OCI-LY1 (cell line): ENCODE measurements around the gene ZFPM1.

ENCODE experiments used
- H2AFZ ChIP-seq: fragments of 200-600 bp; sonication (generic), shearing (Covaris generic); 2 replicates; pipeline ENCODE4 v1.6.0; 2014; ENCODE audit warnings: antibody characterized with exemption, mild to moderate bottlenecking, low read length
- H3F3A ChIP-seq: fragments of 200-600 bp; sonication (generic), shearing (Covaris generic); 2 replicates; pipeline ENCODE4 v1.6.0; 2014; ENCODE audit warnings: mild to moderate bottlenecking, antibody characterized with exemption, low read length, moderate library complexity; ENCODE audit not compliant: insufficient read depth
- H3K27ac ChIP-seq: fragments of 200-600 bp; sonication (generic); 2 replicates; pipeline ENCODE4 v1.5.1; 2014; ENCODE audit warnings: low read length, mixed run types, mild to moderate bottlenecking, low read depth; ENCODE audit not compliant: poor library complexity, severe bottlenecking
- H3K27me3 ChIP-seq: fragments of 200-600 bp; sonication (generic); 2 replicates; pipeline ENCODE4 v1.6.0; 2014; ENCODE audit warnings: antibody characterized with exemption, mild to moderate bottlenecking, low read length, moderate library complexity; ENCODE audit not compliant: insufficient read depth
- H3K36me3 ChIP-seq: fragments of 200-600 bp; sonication (generic); 2 replicates; pipeline ENCODE4 v1.6.1; 2014; ENCODE audit warnings: mild to moderate bottlenecking, antibody characterized with exemption, low read length, moderate library complexity, mixed read lengths; ENCODE audit not compliant: insufficient read depth
- H3K4me1 ChIP-seq: fragments of 200-600 bp; sonication (generic); 2 replicates; pipeline ENCODE4 v1.5.1; 2014; ENCODE audit warnings: mild to moderate bottlenecking, low read length, moderate library complexity; ENCODE audit not compliant: insufficient read depth, severe bottlenecking
- H3K4me2 ChIP-seq: fragments of 200-600 bp; sonication (generic), shearing (Covaris generic); 2 replicates; pipeline ENCODE4 v1.6.1; 2014; ENCODE audit warnings: low read length
- H3K4me3 ChIP-seq: fragments of 200-600 bp; sonication (generic); 2 replicates; pipeline ENCODE4 v1.5.1; 2014; ENCODE audit warnings: low read length, low read depth, mild to moderate bottlenecking, mixed read lengths; ENCODE audit not compliant: poor library complexity, severe bottlenecking
- H3K79me2 ChIP-seq: fragments of 200-600 bp; shearing (Covaris generic); 2 replicates; pipeline ENCODE4 v1.6.1; 2016; ENCODE audit warnings: mixed run types, low read length, mixed read lengths; ENCODE audit not compliant: insufficient read depth
- H3K9ac ChIP-seq: fragments of 200-600 bp; sonication (generic), shearing (Covaris generic); 2 replicates; pipeline ENCODE4 v1.6.1; 2014; ENCODE audit warnings: mild to moderate bottlenecking, low read length, mixed read lengths
- H3K9me2 ChIP-seq: fragments of 200-600 bp; sonication (generic), shearing (Covaris generic); 2 replicates; pipeline ENCODE4 v1.6.1; 2014; ENCODE audit warnings: low read depth, mild to moderate bottlenecking, low read length, mixed read lengths
- H3K9me3 ChIP-seq: fragments of 200-600 bp; shearing (Covaris generic); 2 replicates; pipeline ENCODE4 v1.6.1; 2014; ENCODE audit warnings: low read length, mixed read lengths
- H4K20me1 ChIP-seq: fragments of 200-600 bp; sonication (generic), shearing (Covaris generic); 2 replicates; pipeline ENCODE4 v1.6.0; 2016; ENCODE audit warnings: mild to moderate bottlenecking, low read length; ENCODE audit not compliant: insufficient read depth
- EZH2 ChIP-seq: fragments of 200-600 bp; sonication (generic), shearing (Covaris generic); IDR thresholded peaks from 2 replicates; pipeline ENCODE4 v1.8.0; 2017; ENCODE audit warnings: borderline replicate concordance, mixed run types, mild to moderate bottlenecking, antibody characterized with exemption, low read length, moderate library complexity, mixed read lengths
- TF ChIP-seq, protein P1 (sequence below): fragments of 200-600 bp; sonication (generic), shearing (Covaris generic); IDR thresholded peaks from 2 replicates; pipeline ENCODE4 v1.5.1; 2017; ENCODE audit warnings: mild to moderate bottlenecking, antibody characterized with exemption, low read length, moderate library complexity, mixed read lengths

Gene ZFPM1

DNA sequence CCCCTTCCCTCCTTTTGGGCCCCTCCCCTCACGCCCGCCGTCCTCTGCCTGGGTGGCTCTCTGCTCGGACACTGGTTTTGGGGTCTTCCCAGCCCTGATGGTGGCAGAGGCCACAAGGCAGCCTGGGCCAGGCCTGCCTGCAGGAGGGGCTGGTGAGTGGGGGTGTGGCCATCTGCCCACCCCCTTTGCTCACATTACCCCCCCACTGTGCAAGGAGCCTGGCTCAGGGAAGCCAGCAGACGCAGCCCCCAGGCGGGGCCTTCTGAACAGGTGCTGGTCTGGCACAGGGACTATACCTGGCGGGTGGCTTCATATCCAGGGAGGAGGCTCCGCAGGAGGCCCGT is 10.7 kb upstream of the ZFPM1 start:
- H3F3A ChIP-seq: no peaks in the 10 kb centered on the region
- no peaks in the 10 kb centered on the region for H3K36me3 ChIP-seq
- no peak overlapping the region for H3K9ac ChIP-seq
- no peak overlapping the region for H2AFZ ChIP-seq
- no peaks in the 10 kb centered on the region for H3K79me2 ChIP-seq
- no peak overlapping the region for H3K4me2 ChIP-seq
- H4K20me1 ChIP-seq: no peaks in the 10 kb centered on the region
- H3K9me2 ChIP-seq: no peaks in the 10 kb centered on the region
- H3K9me3 ChIP-seq: no peaks in the 10 kb centered on the region
- TF ChIP-seq EZH2: no peak
- TF ChIP-seq, protein P1, sequence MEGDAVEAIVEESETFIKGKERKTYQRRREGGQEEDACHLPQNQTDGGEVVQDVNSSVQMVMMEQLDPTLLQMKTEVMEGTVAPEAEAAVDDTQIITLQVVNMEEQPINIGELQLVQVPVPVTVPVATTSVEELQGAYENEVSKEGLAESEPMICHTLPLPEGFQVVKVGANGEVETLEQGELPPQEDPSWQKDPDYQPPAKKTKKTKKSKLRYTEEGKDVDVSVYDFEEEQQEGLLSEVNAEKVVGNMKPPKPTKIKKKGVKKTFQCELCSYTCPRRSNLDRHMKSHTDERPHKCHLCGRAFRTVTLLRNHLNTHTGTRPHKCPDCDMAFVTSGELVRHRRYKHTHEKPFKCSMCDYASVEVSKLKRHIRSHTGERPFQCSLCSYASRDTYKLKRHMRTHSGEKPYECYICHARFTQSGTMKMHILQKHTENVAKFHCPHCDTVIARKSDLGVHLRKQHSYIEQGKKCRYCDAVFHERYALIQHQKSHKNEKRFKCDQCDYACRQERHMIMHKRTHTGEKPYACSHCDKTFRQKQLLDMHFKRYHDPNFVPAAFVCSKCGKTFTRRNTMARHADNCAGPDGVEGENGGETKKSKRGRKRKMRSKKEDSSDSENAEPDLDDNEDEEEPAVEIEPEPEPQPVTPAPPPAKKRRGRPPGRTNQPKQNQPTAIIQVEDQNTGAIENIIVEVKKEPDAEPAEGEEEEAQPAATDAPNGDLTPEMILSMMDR: no peak
- H3K4me1 ChIP-seq: no peaks in the 10 kb centered on the region
- peaks cover 7% of the 10 kb centered on the region; the same call in 1 of the 2 replicates for H3K27me3 ChIP-seq
- no peak overlapping the region for H3K27ac ChIP-seq
- no peak overlapping the region for H3K4me3 ChIP-seq

DNA sequence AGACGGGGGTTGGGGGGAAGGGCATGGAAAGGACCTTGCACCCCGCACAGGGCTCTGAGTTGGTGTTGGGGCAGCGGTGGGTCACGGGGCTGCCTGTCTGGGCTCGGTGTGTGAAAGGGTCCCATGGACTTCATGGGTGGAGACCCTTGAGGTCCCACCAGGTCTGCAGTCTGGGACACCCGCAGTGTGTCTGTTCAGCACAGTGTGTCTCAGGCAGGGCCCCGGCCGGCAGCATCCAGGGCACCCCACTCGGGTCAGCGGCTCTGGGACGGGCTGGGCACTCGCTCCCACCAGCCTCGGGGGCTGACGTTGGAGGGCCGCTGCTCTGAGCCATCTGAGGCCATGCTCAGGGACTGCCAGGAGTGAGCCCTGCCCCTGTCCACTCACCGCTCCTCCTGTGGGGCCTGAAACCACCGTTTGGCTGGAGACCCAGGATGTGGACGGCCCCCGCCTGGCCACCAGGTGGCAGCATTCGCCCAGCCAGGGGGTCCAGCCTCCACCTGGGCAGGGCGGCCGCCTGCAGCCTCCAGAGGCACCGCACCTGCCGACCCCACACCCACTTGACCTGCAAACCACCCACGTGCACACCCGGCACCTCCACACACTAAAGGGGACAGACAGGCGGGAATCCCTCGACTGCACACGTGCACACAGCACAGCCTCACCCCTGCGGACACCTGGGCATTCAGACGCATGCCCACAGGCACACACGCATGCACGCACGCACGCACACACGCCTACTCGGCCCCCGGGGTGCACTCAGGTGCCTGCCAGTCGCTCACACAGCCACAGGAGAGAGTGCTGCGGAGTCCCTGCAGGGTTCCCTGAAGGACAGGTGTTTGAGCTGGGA is 10.1 kb upstream of the ZFPM1 start:
- Histone ChIP-seq H3F3A (no peaks in the 10 kb centered on the region), H3K36me3 (no peaks in the 10 kb centered on the region), H3K4me1 (no peaks in the 10 kb centered on the region), H3K4me2 (no peak overlapping the region), H3K9me2 (no peaks in the 10 kb centered on the region), H3K27me3 (peaks cover 7% of the 10 kb centered on the region; the same call in 1 of the 2 replicates), H3K9me3 (no peaks in the 10 kb centered on the region), H3K79me2 (no peaks in the 10 kb centered on the region), H3K4me3 (no peak overlapping the region), H2AFZ (no peak overlapping the region), H4K20me1 (no peaks in the 10 kb centered on the region), H3K27ac (no peak overlapping the region), H3K9ac (no peak overlapping the region)
- TF ChIP-seq, protein P1: peak; percentile 85
- TF ChIP-seq EZH2: no peak

DNA sequence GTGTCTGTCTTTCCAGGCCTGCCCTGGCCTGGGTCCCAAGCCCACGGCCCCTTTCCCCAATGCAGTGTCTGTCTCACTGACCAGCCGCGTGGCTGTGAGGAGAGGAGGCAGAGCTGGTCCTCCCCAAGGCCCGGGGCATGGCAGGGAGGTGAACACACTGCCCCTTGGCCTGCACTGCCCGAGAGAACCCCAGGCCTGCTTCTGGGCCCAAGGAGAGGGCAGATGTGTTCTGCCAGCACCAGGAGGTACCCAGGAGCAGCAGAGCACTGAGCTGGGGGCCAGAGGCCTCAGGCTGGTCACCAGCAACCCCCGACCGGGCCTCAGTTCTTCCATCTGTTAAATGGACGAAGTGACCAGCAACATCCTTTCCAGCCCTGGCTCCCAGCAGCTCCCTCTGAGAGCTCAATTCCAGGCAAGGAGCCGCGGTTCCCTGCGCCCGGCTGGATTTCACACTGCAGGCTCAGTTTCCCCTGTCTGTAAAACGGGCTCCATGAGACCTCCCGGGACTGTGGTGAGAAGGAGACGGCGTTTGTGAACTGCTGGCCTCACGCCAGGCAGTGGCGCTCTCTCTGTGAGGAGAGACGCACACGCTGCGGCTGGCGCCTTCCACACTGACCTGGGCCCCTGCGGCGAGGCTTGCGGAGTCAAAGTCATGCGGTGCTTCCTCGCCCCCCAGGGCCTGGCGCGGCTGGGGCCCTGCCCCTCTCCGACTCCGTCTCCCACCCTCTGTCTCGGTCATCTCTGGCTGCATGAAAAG is 8.1 kb upstream of the ZFPM1 start:
- no peak overlapping the region for H3K4me3 ChIP-seq
- no peak overlapping the region for H3K27ac ChIP-seq
- H3K4me2 ChIP-seq: no peak overlapping the region
- no peaks in the 10 kb centered on the region for H3K79me2 ChIP-seq
- H3K9me2 ChIP-seq: no peaks in the 10 kb centered on the region
- H3K36me3 ChIP-seq: no peaks in the 10 kb centered on the region
- H3K4me1 ChIP-seq: no peaks in the 10 kb centered on the region
- no peak overlapping the region for H2AFZ ChIP-seq
- no peaks in the 10 kb centered on the region for H3F3A ChIP-seq
- H3K9me3 ChIP-seq: no peaks in the 10 kb centered on the region
- no peaks in the 10 kb centered on the region for H4K20me1 ChIP-seq
- H3K9ac ChIP-seq: no peak overlapping the region
- TF ChIP-seq, protein P1: no peak
- TF ChIP-seq EZH2: no peak
- no peaks in the 10 kb centered on the region; the same call in 1 of the 2 replicates for H3K27me3 ChIP-seq
